Urothelium cell line (cell line): ENCODE results near the gene MAP2K5.

ENCODE experiments used
- DNase-seq: peaks from one replicate; pipeline ENCODE4 v3.0.0; 2011; ENCODE audit warnings: low spot score, mixed read lengths
- FAIRE-seq: peaks from 2 replicates; lab custom pipeline; 2011; peaks lifted over from hg19 to GRCh38; lab: Jason Lieb, UNC

Gene MAP2K5

GRCh38 chr15:67542420-67543347, at the start of gene MAP2K5:
Gene MAP2K5 (plus strand): TSS chr15:67542703. CDS start chr15:67543336, 633 bp downstream.
- FAIRE-seq (no peak), DNase-seq (peak; percentile 94)

DNA sequence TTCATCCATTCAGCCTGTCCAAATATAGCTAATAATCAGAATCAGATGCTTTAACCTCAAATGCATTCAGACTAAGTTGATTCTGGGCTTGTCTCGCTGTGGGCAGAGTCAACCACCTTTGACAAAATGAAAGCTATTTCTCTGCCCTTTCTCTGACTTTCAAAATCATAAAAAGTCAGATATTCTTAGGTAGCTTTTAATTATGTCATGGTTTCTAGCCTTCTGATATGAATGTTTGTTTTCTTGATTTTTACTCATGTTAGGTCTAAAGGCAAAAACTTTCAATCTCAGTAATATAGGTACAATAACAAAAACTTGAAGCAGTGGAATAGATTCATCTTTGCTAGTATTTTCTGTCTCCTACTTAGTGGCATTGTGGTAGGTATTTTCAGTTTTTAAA, 46.9 kb upstream of the MAP2K5 start:
- DNase-seq (no peak), FAIRE-seq (no peak)

DNA sequence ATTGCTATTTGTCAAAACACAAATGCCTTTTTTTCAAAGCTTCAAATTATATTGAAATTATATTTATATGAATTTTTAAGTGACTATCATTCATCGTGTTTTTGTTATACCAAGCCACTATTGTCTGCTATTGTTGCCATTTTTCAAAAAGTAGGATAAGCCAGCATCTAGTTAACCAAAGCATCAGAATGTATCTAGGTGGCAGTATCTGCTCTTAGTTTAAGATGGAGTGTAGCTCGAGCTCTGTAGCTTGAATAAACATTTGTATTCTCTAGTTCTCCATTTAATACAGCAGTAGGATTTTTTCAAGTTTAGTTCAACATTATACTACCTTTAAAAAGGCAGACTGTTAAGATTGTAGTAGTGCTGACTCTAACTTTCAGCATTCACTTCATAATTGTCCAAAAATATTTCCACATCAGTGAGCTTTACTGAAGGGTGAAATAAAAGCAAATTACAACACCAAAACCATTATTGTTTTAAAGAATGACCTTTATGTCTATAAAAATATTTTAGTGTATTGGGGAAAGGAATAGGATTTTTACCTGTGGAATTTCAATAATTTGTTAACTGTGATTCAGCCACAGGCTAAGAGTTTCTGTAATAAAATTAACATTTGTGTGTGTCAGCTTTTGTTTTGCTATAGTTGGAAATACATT, 41.2 kb upstream of the MAP2K5 start:
- DNase-seq (no peak), FAIRE-seq (no peak)

GRCh38 chr15:67501836-67502461, 40.6 kb upstream of the MAP2K5 start:
- FAIRE-seq (no peak), DNase-seq (no peak)

GRCh38 chr15:67504056-67504455, 38.4 kb upstream of the MAP2K5 start:
- DNase-seq (no peak), FAIRE-seq (no peak)

DNA sequence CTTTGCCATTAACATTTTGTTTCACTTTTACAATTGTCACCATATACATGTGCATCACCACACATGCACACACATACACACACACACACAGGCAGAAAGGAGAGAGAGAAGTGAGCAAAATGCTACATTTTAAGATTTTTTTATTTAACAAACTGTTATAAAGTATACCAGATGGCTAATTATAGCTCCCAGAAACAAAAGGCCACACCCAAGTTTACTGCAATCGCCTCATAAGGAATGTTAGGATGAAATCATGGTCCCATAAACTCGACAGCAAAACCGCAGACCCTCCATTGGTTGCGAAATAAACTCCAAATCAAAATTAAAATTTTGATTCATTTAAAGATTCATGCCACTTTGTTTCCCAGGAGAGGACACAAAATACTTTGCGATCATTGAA, 37.7 kb upstream of the MAP2K5 start:
- DNase-seq (no peak), FAIRE-seq (peak; percentile 46)

DNA sequence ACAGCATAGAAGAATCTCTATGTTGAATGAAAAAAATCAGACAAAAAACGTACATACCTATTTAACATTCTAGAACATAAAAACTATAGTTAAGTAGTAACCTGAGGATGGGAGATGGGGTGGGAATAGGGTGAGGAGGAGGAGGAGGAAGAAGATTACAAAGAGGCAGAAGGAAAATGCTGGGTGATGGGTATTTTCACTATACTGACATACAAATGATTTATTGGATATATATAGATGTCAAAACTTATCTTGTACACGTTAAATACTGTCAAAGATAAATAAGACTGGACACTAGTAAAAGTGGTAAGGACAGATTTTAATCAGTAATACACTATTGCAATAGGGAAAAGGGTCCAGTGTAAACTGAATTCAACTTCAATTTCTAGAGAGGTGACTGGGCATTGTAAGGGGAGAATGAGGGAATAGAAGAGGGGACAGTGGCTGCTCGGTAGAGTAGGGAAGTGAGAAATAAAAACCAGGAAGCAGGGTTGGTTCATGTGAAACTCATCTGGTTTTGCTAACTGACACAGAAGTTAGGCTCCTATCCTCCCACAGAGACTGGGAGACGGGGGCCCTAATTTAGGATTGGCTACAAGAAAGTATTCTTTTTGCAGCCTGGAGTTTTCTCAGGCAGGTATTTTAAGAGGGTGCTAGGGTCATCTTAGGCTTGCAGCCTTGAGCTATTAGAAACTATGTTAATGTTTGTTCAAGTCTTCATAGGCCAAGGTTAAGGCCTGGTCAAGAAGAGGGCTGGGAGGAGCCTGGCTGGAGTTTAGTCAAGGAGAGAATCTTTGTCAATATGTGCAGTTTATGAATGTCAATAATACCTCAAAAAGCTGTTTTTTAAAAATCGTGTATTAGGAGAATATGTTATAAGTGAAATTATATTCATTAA, 36.6 kb upstream of the MAP2K5 start:
- no peak for FAIRE-seq

DNA sequence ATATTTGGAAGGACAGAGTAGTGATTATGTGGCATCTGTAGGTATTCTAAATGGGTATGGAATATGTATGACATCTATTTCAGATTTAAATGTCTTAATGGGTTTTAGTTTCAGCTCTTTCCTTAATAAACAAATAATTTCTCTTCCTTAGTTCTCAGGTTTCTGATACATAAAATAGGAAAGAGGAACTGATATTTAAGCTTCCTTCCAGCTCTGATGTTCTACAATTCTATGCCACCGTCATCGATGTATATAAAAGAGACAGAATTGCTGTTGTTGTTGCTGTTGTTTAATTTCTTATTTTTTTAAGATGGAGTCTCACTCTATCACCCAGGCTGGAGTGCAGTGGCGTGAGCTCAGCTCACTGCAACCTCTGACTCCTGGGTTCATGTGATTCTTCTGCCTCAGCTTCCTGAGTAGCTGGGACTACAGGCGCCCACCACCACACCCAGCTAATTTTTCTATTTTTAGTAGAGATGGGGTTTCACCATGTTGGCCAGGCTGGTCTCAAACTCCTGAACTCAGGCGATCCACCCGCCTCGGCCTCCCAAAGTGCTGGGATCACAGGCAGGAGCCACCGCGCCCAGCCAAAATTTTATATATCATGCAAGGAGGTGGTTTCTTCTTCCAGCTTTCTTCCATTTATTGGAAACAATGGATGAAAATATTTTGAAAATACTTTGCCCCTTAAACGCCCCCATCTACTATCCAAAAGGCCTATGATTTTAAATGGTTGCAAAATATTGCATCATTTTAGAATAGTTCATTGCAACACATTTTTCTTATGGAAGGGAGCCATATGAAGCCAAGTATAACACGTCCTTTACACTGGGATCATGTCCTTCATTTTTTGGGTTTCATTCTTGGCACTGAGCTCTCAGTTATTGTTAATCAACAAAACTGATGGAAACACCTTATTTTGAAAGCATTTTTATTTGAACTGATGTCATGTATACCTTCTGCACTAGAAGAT, 35.4 kb upstream of the MAP2K5 start:
- DNase-seq (no peak), FAIRE-seq (no peak)

More for the DNA sequence above, 36.6 kb upstream of the MAP2K5 start:
- DNase-seq: no peak

- DNase-seq: no peak
- FAIRE-seq: no peak
These were observed 34.1 kb upstream of the MAP2K5 start for GRCh38 chr15:67508407-67508806.

DNA sequence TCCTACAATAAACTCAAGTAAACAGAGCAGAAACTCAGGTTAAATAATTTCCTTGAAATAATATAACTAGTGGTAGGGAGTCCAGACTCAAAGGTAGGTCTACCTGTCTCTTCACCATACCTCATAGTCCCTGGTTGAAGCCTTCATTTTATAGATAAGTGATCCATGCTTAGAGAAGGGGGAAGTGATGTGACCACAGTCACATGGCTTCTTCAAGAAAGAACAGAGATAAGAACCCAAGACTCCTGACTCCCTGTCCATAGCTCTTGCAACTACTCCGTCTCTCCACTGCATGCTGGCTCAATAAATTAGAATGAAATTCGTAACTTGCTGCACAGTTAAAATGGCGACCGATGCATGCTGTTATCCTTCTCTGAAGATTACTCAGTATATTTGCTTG, 32.6 kb upstream of the MAP2K5 start:
- FAIRE-seq: no peak
- no peak for DNase-seq

GRCh38 chr15:67510597-67511190, 31.8 kb upstream of the MAP2K5 start:
- peak; percentile 40 for FAIRE-seq
- DNase-seq: no peak

- DNase-seq (no peak), FAIRE-seq (no peak)
These were observed 30.9 kb upstream of the MAP2K5 start for GRCh38 chr15:67511606-67512005.

DNA sequence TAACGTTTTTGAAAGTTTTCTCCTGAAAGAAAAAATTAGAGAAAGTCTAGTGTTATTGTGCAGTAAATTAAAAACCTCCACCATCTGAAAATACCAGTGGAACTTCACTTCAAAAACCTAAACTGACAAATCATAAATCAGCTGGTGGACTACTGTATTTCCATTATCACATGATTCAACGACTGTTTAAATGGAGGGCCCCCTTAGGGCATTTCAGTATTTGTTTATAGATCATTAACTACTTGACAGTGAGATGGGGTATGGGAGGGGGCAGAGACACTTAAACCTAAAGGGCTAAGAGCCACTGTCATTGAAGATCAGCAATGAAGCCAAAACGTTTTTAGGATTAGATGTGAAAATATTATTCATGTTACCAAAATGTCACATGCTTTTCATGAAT, 30.4 kb upstream of the MAP2K5 start:
- no peak for DNase-seq
- FAIRE-seq: no peak

GRCh38 chr15:67512933-67513714, 29.4 kb upstream of the MAP2K5 start:
- DNase-seq: no peak
- no peak for FAIRE-seq

DNA sequence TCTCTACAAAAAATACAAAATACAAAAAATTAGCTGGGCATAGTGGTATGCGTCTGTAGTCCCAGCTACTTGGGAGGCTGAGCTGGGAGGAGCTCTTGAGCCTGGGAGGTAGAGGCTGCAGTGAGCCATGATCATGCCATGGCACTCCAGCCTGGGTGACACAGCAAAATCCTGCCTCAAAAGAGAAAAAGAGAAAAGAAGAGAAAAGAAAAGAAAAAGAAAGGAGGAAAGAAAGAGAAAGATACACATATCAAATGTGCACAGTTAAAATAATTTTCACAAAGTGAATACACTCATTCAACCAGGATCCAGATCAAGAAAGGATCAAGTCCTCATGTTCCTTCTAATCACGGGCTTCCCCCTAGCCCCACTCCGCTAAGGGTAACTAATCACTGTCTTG, 27.4 kb upstream of the MAP2K5 start:
- DNase-seq (no peak), FAIRE-seq (no peak)

DNA sequence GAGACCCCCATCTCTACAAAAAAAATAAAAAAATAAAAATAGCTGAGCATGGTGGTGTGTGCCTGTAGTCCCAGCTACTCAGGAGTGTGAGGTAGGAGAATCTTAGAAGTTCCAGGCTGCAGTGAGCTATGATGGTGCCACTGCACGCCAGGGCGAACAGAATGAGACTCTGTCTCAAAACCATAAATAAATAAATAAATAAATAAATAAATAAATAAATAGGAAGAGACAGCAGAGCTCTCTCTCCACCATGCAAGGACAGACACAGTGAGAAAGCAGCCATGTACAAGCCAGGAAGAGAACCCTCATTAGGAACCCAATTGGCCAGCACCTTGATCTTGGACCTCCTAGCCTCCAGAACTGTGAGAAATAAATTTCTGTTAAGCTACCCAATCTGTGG, 26.9 kb upstream of the MAP2K5 start:
- DNase-seq: no peak

DNA sequence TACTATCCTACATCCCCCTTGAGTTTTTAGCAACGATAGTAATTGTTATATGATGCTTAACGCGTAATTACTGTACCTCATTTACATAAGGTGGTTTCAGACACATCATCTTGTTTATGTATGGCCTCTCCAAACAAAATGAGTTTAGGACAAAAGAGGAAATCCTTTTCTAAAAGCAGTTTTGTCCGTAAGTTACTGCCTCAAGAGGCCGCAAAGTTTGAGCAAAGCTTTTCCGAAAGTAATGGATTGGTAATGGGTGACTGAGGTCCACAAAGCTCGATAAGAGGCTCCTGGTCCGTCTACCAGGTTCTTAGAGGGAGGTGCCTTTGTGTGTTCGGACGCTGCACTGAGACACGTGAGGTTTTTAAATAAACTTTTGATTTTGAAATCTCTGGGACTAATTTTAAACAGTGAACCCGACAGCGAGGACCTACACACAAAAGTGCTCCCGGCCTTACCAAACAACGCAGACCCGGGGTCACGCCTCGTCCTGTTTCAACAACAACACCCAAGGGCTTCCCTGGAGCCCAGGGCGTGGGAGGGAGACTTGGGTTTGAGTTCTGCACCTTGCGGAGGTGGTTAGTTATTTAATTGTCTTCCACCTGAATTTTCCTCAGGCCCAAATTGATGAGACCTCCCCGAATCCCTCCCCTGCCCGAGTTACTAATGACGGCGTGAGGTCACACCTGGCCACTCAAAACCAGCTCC, 22.0 kb upstream of the MAP2K5 start:
- no peak for FAIRE-seq
- no peak for DNase-seq

More for the DNA sequence above, 26.9 kb upstream of the MAP2K5 start:
- no peak for FAIRE-seq
